HG03460 (cell line): ENCODE measurements around the gene LGR4.

ENCODE experiments used
- ATAC-seq: cut with Tn5 transposase; IDR thresholded peaks from one replicate; pipeline ENCODE4 v1.9.1; 2021; ENCODE audit not compliant: unreplicated experiment

LGR4 gene

GRCh38 chr11:27429761-27430393, 42.7 kb downstream of the LGR4 start:
- ATAC-seq, result no peak

DNA sequence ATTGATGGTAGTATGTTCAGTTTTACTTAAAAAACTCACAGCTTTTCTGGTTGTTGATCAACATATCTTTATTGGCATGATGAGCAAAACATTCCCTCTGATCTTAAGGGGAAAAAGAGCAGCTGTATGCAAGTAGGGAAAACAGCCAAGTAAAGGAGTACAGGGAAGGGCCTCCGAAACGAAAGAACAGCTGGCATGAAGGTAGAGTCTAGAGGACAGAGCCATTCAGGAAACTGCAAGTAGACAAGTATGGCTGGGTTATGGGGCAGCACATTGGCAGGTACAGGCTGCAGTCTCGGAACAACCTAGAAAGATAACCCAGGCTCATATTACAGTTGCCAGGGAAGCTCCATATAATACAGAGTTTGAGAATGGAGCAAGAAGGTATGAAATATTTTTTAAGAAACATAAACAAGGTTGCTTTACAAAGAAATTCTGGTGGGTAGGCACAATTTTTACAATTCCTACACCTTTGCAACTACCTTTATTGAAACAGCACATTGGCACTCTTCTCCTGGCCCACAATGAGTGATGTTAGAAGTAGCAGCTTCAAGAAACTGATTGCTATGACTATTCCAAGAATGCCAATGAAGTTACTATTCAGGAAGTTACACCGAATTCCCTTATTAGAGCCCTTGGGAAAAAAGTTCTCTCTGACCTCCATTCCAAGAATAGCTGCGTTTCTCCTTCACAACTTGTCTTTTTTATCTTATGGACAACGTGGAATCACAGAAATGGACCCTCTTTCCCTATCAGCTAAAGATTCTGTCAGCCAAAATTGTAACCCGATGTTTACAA, 45.2 kb downstream of the LGR4 start:
- ATAC-seq, result no peak

DNA sequence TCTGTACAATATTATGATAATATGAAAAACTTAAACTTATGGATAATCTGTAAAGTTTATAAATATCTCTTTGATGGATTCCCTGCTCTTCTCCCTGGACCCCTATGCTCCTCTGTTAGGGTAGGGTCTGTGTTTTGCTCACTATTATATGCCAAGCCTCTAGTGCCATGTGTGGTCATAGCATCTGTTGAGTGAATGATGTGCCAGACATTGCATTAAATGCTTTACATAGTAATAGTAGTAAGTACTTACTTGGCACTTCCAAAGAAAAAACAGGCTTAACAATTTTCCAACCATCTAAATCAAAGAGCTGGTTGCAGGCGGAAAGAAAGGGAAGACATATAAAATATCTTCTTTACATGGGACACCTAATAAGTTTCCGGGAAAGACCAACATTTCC, 46.8 kb downstream of the LGR4 start:
- ATAC-seq, result no peak

DNA sequence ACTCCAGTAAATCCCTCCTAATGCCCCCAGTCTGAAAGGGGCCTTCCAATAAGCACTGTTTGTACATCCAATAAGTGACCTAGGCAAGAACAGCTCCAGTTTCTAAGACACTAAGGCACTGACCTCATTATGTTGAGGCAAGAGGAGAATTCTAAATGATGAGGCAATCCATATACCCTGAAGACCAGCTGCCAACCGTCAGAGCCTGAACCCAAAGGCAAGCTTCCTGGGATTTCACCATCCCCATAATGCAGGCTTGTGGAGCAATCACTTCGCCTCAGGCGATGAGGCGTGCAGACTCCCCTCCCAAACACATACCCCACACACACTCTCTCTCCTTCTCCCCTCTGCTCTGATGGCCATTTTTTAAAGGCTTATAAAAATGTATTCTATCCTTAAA, 49.5 kb downstream of the LGR4 start:
- ATAC-seq, result no peak

DNA sequence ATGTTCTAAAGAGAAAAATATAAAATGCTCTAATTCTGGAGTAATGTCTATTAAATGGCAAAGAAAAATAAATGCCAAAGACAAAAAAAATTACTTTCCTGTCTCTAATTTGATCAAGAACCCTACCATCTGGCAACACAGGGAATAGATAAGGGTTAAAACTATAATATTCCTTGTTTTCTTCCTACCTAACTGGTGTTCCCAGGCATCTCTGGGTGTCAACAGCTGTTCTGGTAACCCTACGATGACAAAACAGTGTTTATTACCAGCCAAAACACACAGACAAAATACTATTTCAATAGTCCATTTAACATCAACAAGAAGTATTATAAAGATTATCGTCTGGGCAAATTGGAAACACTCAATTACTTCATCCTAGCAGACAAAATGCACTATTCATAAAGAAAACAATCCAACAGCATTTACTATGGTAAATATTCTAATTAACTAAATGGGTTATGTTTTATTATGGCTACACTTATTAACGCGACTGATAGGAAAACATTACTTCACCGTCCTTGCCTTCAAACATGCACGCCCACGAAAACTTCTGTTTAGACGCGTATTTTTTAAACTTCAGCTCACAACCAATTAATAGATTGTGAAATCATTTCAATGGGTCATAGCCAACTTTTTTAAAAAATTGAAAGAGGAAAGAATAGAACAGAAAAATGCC, 50.6 kb downstream of the LGR4 start:
- no peak for ATAC-seq

- ATAC-seq, result no peak
These were observed 51.6 kb downstream of the LGR4 start for GRCh38 chr11:27420722-27421572.

DNA sequence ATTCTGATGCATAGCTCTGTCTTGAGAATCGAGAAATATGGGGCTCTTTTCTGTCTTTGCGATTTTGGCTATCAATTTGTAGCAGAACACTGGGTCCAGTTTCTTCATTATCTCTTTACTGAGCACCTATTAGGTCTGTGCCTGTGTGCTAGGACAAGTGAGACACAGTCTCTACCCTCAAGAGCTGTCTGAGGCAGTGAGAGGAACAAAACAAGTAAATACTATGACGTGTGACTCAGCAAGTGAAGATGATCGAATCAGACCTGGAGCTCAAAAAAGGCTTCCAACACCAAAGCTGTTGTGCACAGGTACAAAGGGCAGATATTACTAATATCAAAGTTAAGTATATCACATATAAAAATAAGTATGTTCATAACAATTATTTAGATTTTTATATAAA, 52.4 kb downstream of the LGR4 start:
- no peak for ATAC-seq

GRCh38 chr11:27418356-27418755, 54.2 kb downstream of the LGR4 start:
- no peak for ATAC-seq

DNA sequence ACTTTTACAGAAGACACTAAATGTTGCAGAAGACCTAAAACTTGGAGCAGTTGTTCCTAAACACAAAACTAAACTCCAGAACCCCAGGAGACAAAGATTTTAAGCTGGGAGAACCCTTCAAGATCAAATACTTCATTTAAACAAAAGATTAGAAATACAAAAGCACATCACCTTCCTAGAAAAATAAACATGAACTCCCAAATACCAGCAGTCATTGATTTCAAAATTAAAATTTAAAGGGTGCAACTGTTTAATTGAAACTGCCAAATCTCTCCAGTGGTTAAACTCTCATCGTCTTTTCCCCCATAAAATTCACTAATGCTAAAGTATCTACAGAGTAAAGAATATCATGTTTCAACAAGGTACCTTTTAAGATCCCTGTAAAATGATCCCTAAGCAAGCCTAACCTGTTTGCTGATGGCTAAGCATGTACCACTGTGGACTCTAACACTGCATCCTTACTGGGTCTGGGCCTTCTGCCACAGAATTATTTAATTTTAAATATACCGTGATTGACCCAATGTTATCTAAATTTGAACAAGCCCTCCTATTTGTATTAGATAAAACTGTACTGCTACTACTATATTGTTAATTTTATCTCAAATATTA, 55.9 kb downstream of the LGR4 start:
- no peak for ATAC-seq

- ATAC-seq, result no peak
These were observed 57.9 kb downstream of the LGR4 start for GRCh38 chr11:27414644-27415043.

- no peak for ATAC-seq
These were observed 59.4 kb downstream of the LGR4 start for GRCh38 chr11:27413218-27413617.

DNA sequence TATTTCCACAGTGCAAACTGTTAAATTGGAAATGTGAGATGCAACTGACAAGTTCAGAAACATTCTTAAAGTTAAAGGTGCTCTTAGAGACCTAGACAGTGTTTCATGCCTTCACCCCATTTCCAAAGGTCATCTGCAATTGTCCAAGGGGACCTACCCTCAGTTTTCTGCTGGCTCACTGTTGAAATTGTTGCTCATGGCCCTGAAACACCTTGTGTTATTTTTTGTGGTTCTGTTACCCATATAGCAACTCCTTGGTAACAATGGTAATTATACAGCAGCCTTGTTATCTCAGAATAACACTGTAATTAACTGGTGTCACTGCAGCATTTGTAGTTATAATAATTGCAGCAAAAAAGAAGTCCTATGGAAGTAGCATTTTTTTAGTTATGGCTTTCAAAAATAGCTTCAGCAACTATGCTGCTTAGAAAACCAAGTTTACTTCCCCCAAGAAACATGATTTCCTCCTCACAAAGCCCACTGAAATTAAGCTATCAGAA, 60.3 kb downstream of the LGR4 start:
- no peak for ATAC-seq

DNA sequence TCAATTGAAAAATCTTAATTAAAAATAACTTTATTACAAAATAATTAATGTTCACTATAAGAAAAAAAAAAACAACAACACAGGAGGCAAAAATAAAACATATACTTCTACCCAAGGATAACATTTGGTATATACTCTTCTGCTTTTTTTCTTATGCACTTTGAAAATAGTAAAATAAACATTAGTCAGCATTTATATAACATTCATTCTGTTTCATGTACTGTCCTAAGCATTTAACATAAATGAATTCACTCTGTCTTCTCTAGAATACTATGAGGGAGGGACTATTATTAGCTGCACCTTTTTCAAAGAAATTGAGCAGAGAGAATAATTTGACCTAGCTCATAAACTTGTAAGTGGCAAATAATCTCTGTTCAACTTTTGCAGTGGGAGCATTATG, 61.3 kb downstream of the LGR4 start:
- ATAC-seq, result no peak

DNA sequence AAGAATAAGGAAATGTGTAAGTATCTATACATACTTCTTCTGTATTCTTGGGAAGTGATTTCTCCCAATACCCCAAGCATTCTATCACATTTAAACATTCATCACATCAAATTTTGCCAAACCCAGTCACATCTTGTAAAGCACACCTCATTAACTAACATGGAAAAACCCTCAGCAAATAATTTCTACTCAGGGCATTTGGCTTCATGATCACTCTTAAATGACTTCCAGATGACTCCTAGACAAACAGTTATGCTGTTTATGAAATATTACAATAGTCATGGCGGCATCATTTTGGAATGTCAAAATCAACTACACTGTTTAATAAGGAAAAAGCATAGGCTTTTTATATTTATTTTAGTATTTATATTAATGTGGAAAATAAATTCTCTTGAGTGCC, 62.3 kb downstream of the LGR4 start:
- no peak for ATAC-seq

- no peak for ATAC-seq
These were observed 62.8 kb downstream of the LGR4 start for GRCh38 chr11:27409742-27410141.

DNA sequence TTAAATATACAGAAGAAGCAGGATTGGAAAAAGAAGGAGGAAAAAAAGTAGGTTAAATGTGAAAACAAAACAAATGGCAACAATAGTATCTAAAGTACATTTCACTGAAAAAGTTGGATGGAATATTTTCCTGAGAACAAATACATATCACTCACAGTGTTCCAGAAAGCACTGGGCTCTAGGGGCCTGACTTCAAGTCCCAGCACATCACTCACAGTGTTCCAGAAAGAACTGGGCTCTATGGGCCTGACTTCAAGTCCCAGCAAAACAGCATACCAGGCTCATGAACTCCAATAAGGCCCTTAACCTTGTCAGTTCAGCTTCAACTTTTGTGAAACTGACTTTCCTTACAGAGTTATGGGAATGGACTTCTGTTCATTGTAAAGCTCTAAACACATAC, 63.5 kb downstream of the LGR4 start:
- ATAC-seq, result no peak

DNA sequence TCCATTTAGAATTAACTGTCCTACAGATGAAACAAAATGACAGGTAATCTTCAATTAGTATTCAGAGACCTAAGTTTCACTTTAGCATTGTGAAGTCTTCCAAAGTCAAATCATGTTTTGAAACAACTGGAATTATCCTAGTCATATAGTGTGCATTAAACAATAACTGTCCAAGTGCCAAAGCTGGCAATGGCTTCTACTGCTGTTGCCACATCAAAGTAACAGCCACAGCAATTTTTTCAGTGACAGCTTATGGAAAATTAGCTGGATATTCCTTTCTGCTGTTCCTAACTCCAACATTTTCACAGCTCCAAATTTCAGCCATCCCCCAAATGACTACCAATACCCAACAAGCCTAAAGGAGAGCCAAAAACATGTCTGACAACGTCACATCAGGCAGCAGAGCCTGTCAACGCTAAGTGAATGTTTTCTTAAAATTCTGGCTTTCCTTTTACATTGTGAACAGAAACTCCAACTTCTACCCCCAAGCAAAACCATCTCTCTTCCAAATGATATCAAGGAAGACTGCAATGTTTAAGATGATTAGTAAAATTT, 64.3 kb downstream of the LGR4 start:
- no peak for ATAC-seq

DNA sequence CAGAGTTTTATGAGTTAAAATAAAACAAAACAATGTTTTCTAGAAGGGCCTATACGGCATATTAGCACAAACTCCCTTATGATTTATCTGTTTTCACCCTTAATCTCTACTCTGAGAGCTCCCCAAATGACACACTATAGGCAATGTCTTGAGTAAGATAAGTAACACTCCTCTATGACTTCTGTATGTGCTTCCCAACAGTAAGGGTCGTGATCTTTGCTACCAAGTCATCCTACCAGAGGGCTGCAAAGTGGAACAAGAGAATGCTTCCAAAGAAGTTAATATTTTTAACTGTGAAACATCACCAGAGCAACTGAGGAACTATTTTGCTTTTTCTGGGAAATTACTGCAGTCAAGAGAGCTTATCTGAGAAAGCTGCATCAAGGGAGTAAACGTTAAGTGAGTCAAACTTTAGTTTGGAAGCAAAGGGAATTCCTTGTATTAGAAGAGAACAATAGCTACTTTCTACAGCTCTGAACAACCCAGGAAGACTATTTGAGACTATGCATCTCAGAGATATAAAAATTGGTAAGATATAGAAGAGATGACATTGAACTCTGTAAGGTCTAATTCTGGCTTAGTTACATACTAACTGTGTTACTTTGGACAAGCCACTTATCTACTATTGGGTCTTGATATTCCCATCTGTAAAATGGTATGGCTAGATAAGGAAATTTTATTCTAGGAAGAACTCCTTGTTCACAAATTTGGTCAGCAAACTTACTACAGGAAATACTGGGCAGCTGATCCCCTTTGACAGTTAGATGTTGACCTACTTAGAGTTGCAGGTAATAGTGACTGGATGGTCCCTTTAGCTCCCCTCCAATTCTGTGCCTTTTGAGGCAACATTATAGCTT, 65.9 kb downstream of the LGR4 start:
- no peak for ATAC-seq

DNA sequence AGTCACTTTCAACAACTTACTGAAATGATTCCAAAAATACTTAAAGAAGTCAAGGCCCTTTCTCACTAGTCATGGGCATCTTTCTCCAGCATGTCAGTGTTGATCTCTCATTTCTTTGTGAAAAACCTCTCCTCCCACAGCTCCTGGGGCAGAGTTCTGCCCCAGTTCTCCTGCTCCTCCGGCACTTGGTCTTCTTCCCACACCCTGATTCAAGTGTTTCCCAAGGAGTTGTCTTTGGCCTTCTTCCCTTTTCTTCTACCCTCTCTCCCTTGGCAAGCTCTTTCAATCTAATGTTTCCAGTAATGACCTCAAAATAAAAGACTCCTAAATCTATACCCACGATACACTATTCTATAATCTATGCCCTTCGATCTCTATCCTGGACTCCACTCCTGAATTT, 67.5 kb downstream of the LGR4 start:
- no peak for ATAC-seq
